Measurements from ENCODE around the gene TRPC1. TPM values are rescaled to one million over a fixed set of nuclear protein-coding genes. Genes with fewer than 3 reads are reported as not detected.
"Not testable (repeated sequence)": the region's sequence is repeated elsewhere in the genome, so short reads cannot be mapped to it uniquely, and the experiment has no call there.

The TRPC1 gene
- 1 to 10 TPM; 2.8 to 3.8 TPM for total RNA-seq

- Mint-ChIP-seq H3K4me1 (ENCODE audit: low read depth) (peaks cover 14% of the 10 kb centered on the region), H3K36me3 (peaks cover 2% of the 10 kb centered on the region), H3K4me3 (peak within 1 kb of the TSS; percentile 85), H3K27ac (peak within 1 kb of the TSS; percentile 82), H3K27me3 (peaks cover 15% of the 10 kb centered on the region), H3K9me3 (no peaks in the 10 kb centered on the region)
- intact Hi-C loops (cut with micrococcal nuclease), result loop anchor here (1.0 to 5.0 kb wide), 4 partner anchors 128 to 278 kb away; partner anchors contain the start of genes ATR and PLS1
- DNase-seq, result peak; percentile 87
- ChIA-PET CTCF (interaction anchor here (0.6 to 1.3 kb wide), 4 partner anchors 12 to 655 kb away, joined by 3 to 4 read pairs (median 3); no protein-coding TSS in a partner anchor), POLR2A (interaction anchor here (0.6 to 1.8 kb wide), 5 partner anchors 41 to 278 kb away, joined by 3 to 6 read pairs (median 3); partner anchors contain the start of genes ATR, PLS1 and U2SURP)
Measured at GRCh38 chr3:142723968-142724681, at the start of gene TRPC1. TSS of gene TRPC1 (plus strand) at chr3:142724034. CDS start at chr3:142724560, 526 bp downstream.

- no peaks in the 10 kb centered on the region for H3K36me3 Mint-ChIP-seq
- POLR2A ChIA-PET, result no interaction called here
- CTCF ChIA-PET, result no interaction called here
Measured at GRCh38 chr3:142676151-142676550, 47.7 kb upstream of the TRPC1 start.

GRCh38 chr3:142680710-142681109 lies 43.1 kb upstream of the TRPC1 start:
- no peak overlapping the region for H3K27ac Mint-ChIP-seq
- POLR2A ChIA-PET, result no interaction called here
- H3K36me3 Mint-ChIP-seq, result no peaks in the 10 kb centered on the region
- H3K9me3 Mint-ChIP-seq, result no peaks in the 10 kb centered on the region
- intact Hi-C loops (cut with micrococcal nuclease), result no loop called here
- CTCF ChIA-PET, result no interaction called here
- no peak for DNase-seq
- H3K4me3 Mint-ChIP-seq, result no peak overlapping the region
- no peaks in the 10 kb centered on the region for H3K4me1 Mint-ChIP-seq (ENCODE audit: low read depth)
- no peaks in the 10 kb centered on the region for H3K27me3 Mint-ChIP-seq

More at GRCh38 chr3:142676151-142676550, 47.7 kb upstream of the TRPC1 start:
- Mint-ChIP-seq H3K4me1 (ENCODE audit: low read depth) (no peaks in the 10 kb centered on the region), H3K27me3 (no peaks in the 10 kb centered on the region), H3K4me3 (no peak overlapping the region), H3K9me3 (no peaks in the 10 kb centered on the region), H3K27ac (no peak overlapping the region)
- intact Hi-C loops (cut with micrococcal nuclease), result no loop called here
- no peak for DNase-seq

- Mint-ChIP-seq H3K4me1 (ENCODE audit: low read depth) (peaks cover 4% of the 10 kb centered on the region), H3K9me3 (no peaks in the 10 kb centered on the region), H3K27me3 (no peaks in the 10 kb centered on the region), H3K27ac (no peak overlapping the region), H3K36me3 (no peaks in the 10 kb centered on the region), H3K4me3 (no peak overlapping the region)
- ChIA-PET POLR2A (no interaction called here), CTCF (no interaction called here)
- intact Hi-C loops (cut with micrococcal nuclease), result no loop called here
- no peak for DNase-seq
Measured at GRCh38 chr3:142690613-142691012, 33.2 kb upstream of the TRPC1 start.

- intact Hi-C loops (cut with micrococcal nuclease), result no loop called here
- Mint-ChIP-seq H3K36me3 (no peaks in the 10 kb centered on the region), H3K9me3 (no peaks in the 10 kb centered on the region), H3K27ac (no peak overlapping the region), H3K27me3 (no peaks in the 10 kb centered on the region), H3K4me3 (no peak overlapping the region), H3K4me1 (ENCODE audit: low read depth) (peaks cover 4% of the 10 kb centered on the region)
- CTCF ChIA-PET, result no interaction called here
- no peak for DNase-seq
- POLR2A ChIA-PET, result no interaction called here
Measured at GRCh38 chr3:142691527-142691926, 32.3 kb upstream of the TRPC1 start.

- no peak for DNase-seq
- Mint-ChIP-seq H3K27ac (no peak overlapping the region), H3K4me1 (ENCODE audit: low read depth) (peaks cover 4% of the 10 kb centered on the region), H3K9me3 (no peaks in the 10 kb centered on the region), H3K27me3 (no peaks in the 10 kb centered on the region), H3K4me3 (no peak overlapping the region), H3K36me3 (no peaks in the 10 kb centered on the region)
- POLR2A ChIA-PET, result no interaction called here
- intact Hi-C loops (cut with micrococcal nuclease), result no loop called here
- CTCF ChIA-PET, result no interaction called here
Measured at GRCh38 chr3:142693136-142693853, 30.5 kb upstream of the TRPC1 start.

- no peak overlapping the region for H3K27ac Mint-ChIP-seq
- POLR2A ChIA-PET, result no interaction called here
- CTCF ChIA-PET, result no interaction called here
- H3K36me3 Mint-ChIP-seq, result no peaks in the 10 kb centered on the region
- H3K4me3 Mint-ChIP-seq, result no peak overlapping the region
- H3K27me3 Mint-ChIP-seq, result no peaks in the 10 kb centered on the region
- no peaks in the 10 kb centered on the region for H3K9me3 Mint-ChIP-seq
- peaks cover 4% of the 10 kb centered on the region for H3K4me1 Mint-ChIP-seq (ENCODE audit: low read depth)
- intact Hi-C loops (cut with micrococcal nuclease), result no loop called here
- no peak for DNase-seq
Measured at GRCh38 chr3:142694225-142694624, 29.6 kb upstream of the TRPC1 start.

- no peaks in the 10 kb centered on the region for H3K9me3 Mint-ChIP-seq
Measured at GRCh38 chr3:142705198-142705597, 18.6 kb upstream of the TRPC1 start.

GRCh38 chr3:142706321-142707127 lies 17.3 kb upstream of the TRPC1 start:
- Mint-ChIP-seq H3K4me3 (no peak overlapping the region), H3K27ac (no peak overlapping the region), H3K27me3 (no peaks in the 10 kb centered on the region), H3K9me3 (no peaks in the 10 kb centered on the region), H3K36me3 (no peaks in the 10 kb centered on the region), H3K4me1 (ENCODE audit: low read depth) (peaks cover 7% of the 10 kb centered on the region)
- intact Hi-C loops (cut with micrococcal nuclease), result no loop called here
- CTCF ChIA-PET, result no interaction called here
- POLR2A ChIA-PET, result no interaction called here
- no peak for DNase-seq

More at GRCh38 chr3:142705198-142705597, 18.6 kb upstream of the TRPC1 start:
- intact Hi-C loops (cut with micrococcal nuclease), result no loop called here
- Mint-ChIP-seq H3K4me3 (no peak overlapping the region), H3K27me3 (no peaks in the 10 kb centered on the region), H3K36me3 (no peaks in the 10 kb centered on the region), H3K4me1 (ENCODE audit: low read depth) (peaks cover 7% of the 10 kb centered on the region), H3K27ac (no peak overlapping the region)
- POLR2A ChIA-PET, result no interaction called here
- no peak for DNase-seq
- CTCF ChIA-PET, result no interaction called here

GRCh38 chr3:142709207-142709606 lies 14.6 kb upstream of the TRPC1 start:
- DNase-seq, result no peak
- no peak overlapping the region for H3K27ac Mint-ChIP-seq
- CTCF ChIA-PET, result no interaction called here
- H3K27me3 Mint-ChIP-seq, result no peaks in the 10 kb centered on the region
- H3K4me1 Mint-ChIP-seq (ENCODE audit: low read depth), result peaks cover 7% of the 10 kb centered on the region
- no peaks in the 10 kb centered on the region for H3K9me3 Mint-ChIP-seq
- POLR2A ChIA-PET, result no interaction called here
- no peak overlapping the region for H3K4me3 Mint-ChIP-seq
- no peaks in the 10 kb centered on the region for H3K36me3 Mint-ChIP-seq
- intact Hi-C loops (cut with micrococcal nuclease), result no loop called here

GRCh38 chr3:142714882-142715281 lies 9.0 kb upstream of the TRPC1 start:
- CTCF ChIA-PET, result interaction anchor here (0.5 kb wide), 1 partner anchor 874 kb away, joined by 3 read pairs; no protein-coding TSS in a partner anchor
- H3K4me1 Mint-ChIP-seq (ENCODE audit: low read depth); intact Hi-C loops (cut with micrococcal nuclease); H3K36me3 Mint-ChIP-seq; H3K4me3 Mint-ChIP-seq; DNase-seq; H3K9me3 Mint-ChIP-seq; POLR2A ChIA-PET; H3K27ac Mint-ChIP-seq: not testable (repeated sequence)
- H3K27me3 Mint-ChIP-seq, result peaks cover 12% of the 10 kb centered on the region

- Mint-ChIP-seq H3K36me3 (no peaks in the 10 kb centered on the region), H3K9me3 (no peaks in the 10 kb centered on the region), H3K4me3 (no peak overlapping the region), H3K27me3 (peaks cover 16% of the 10 kb centered on the region), H3K27ac (no peak overlapping the region), H3K4me1 (ENCODE audit: low read depth) (no peaks in the 10 kb centered on the region)
- POLR2A ChIA-PET, result no interaction called here
- DNase-seq, result no peak
- CTCF ChIA-PET, result no interaction called here
- intact Hi-C loops (cut with micrococcal nuclease), result no loop called here
Measured at GRCh38 chr3:142716102-142716501, 7.7 kb upstream of the TRPC1 start.

Measured in activated CD4-positive, alpha-beta memory T cell treated with anti-CD3 and anti-CD28 coated beads for 36 hours (primary cell).